ENCODE data around the gene RPS21. TPM values are rescaled to one million over a fixed set of nuclear protein-coding genes. Genes with fewer than 3 reads are reported as not detected.
A peak's percentile ranks its signal among the peaks of the same experiment; 100 is the strongest.

Gene RPS21
- total RNA-seq, 1 donor from 2014 or later: 693 TPM

DNA sequence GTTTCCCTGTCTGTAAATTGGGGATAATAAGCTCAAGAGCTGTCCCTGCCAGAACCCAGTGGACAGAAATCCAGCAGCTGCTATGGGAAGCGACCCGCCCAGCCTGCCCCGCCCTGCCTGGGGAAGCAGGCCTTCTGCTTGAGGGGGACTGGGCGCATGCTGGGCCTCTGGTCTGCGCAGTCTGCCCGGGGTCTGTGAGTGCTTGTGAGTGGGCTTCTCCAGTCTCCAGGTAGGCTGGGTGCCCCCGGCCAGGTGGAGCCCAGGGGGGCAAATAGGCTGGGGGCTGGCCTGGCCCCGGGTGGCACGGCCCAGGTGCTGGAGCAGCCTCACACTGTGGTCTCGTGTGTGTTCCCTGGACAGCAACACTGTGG, 41.1 kb downstream of the RPS21 start:
- intact Hi-C loops (cut with micrococcal nuclease): loop anchor here (10.0 kb wide), 1 partner anchor 177 kb away; no protein-coding TSS in a partner anchor
- DNase-seq (no peak), ATAC-seq (no peak)

DNA sequence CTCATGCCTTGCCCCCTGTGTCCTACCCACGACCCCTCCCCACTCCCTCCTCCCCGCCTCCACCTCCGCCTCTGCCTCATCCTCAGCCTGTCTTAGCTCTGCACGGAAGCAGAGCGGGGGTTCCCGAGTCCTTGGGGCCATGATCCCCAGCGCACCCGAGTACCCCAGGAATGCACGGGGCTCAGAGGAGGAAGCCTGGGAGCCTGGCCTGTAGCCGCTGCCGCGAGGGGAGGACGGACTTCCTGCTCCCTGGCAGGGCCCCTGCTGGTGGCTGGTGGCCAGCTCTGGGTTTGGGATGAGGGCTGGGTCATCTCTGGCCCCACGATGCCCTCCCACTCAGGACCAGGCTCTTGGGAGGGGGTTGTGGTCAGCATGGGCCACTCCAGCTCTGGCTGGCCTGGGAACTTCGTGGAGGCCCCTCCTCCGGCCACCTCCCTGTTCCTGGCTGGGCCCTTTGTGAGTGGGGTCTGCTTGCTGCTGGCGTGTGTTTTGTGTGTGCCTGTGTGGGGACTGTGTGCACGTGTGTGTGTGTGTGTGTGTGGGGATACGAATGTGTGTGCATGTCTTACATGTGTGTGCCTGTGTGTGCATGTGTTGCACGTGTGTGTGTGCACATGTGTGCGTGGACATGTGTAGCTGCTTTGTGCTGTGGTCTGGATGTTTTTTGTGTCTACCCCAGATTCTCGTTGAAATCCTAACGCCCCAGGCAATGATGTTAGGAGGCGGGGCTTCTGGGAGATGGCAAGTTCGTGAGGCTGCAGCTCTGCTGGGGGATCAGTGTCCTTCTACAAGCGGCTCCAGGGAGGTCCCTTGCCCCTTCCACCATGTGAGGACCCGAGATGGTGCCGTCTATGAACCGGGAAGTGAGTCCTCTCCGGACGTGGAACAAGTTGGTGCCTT, 41.7 kb downstream of the RPS21 start:
- ATAC-seq: no peak
- no peak for DNase-seq
- intact Hi-C loops (cut with micrococcal nuclease): loop anchor here (10.0 kb wide), 1 partner anchor 176 kb away; no protein-coding TSS in a partner anchor

DNA sequence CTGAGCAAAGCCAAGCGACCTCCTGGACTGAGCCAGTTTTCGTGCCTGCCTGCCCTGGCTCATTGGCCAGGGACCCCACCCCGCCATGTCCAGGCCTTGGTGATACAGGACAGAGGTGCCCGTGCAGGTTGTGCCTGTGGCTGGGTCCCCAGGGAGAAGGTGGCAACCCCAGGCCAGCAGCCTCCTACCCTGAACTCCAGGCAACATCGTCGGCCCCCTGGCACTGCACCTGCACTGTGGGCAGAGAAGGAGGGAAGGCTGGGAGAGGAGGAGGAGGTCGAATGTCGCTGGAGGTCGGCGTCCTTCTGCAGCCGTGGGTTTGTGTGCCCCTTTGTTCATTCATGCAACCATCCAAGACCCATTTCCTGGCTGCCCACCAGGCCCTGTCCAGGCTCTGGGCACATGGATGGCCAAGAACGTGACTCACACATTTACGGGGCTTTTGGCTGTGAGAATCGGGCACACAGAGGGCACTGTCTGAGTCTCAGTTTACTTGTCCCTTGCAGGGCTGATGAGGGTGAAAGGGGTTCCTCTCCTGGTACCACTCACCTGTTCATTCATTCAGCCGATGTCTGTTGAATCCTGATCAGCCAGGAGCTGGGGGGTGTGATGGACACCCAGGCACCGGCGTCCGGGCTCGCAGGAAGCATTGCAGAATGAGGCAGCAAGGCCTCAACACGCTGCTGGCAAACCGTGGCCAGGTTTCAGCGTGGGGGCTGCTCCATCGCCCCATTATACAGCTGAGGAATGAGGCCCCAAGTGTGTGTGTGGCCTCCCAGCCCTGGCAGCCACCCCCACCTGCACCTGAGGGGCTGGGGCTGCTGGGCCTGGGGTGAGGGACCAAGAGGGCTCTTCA, 42.8 kb downstream of the RPS21 start:
- no peak for ATAC-seq
- intact Hi-C loops (cut with micrococcal nuclease): loop anchor here (10.0 kb wide), 1 partner anchor 175 kb away; no protein-coding TSS in a partner anchor
- DNase-seq: no peak

DNA sequence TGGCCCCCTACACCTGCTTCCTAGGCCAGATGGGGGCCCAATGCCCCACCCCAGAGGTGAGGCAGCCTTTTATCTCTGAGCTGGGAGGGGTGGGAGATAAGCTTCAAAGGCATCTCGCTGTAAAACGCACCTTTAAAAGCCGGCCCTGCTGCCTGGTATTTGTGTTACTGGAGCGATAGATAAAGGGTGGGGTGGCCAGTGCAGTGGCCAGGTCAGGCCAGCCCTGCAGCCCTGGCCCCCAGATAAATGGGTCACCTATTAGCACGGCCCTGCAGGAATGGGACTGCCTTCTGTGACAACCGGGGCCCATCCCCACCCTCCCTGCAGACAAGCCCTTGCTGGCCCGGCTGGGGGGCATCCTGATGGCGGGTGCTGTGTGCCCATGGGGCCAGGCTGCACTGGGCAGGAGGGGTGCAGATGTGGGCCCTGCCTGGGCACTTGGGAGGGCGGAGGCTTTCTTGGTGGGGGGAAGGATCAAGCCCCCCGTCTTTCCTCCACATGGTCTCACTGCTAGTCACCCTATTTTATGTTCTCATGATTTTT, 43.5 kb downstream of the RPS21 start:
- no peak for ATAC-seq
- intact Hi-C loops (cut with micrococcal nuclease): no loop called here
- no peak for DNase-seq

DNA sequence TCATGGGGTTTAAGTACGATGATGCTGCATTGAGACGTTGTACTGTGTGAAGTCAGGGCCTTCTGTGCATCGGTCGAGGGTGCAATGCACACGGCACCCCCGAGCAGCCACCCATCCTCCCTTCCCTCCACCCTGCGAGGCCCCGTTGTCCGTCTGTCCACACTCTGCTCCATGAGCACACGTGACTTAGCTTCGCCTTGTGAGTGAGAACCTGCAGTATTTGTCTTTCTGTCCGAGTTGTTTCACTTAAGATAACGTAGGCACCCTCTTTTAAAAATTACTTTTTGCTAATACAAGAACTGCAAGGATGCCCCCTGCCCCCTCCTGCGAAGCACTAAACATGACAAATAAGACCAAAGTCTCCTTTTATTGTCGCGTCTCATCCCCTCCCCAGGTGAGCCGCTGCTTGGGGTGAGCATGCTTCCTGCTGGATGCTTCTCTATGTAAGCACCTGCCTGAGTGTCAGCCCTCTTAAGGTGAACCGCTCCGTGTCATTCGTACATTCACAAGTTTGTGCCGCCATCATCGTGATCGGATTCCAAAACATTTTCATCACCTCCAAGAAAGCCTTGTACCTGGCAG, 44.1 kb downstream of the RPS21 start:
- intact Hi-C loops (cut with micrococcal nuclease): no loop called here
- ATAC-seq: no peak
- DNase-seq: no peak

DNA sequence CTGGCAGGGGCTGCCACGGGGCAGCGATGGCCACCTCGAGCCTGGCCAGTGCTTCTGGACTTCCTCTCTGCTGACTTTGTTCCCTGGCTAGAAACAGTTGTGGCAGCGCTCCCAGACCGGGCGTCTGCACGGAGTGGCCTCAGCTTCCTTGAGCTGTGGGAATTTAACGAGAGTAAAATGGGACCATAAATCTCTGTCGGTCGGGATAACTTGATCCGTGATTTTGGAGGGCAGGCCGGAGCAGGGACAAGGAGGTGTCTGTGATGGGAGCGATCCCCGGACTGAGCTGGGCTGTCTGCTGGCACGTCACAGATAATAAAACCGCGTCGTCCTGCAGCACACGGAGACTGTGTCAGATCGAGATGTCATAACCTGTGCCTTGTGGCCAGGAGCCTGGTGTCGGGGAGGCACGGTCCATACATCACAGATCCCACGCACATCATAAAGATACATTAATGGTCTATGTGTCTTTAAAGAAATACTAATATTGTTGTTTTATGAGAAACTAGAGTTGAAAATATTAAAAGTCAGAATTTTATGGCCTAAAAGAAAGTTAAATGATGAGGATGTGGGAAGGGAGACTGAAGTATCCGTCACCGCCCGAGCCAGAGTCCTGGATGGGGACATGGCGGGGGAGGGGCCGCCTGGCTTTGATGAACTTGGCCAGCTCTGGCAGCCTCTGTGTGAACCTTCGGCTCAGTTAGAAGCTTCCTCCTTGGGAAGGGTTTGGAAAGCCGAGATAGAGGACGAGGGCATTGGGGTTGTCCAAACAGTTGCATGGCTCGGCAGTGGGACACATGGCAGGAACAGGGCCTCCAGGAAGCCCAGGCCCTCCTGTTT, 47.0 kb downstream of the RPS21 start:
- intact Hi-C loops (cut with micrococcal nuclease): no loop called here
- ATAC-seq: peak; percentile 67
- peak; percentile 61 for DNase-seq

DNA sequence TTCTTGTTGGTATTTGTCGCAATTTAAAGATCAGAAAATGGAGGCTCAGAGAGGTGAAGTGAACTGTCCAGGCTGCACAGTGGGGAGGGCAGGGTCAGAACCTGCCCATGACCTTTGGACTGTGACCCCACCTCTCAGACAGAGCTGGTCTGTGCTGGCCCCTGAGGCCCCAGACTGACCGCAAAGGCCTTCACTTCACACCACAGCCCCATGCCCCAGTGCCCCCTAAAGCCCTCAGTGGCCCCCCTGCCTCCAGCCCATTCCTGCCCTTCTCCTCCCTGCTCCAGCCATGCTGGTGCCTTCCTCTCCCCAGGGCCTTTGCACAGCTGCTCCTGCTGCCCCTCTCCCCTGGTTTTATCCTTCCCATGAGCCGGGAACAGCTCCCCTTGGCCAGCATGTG, 49.8 kb downstream of the RPS21 start:
- DNase-seq (no peak), ATAC-seq (no peak)
- intact Hi-C loops (cut with micrococcal nuclease): no loop called here

DNA sequence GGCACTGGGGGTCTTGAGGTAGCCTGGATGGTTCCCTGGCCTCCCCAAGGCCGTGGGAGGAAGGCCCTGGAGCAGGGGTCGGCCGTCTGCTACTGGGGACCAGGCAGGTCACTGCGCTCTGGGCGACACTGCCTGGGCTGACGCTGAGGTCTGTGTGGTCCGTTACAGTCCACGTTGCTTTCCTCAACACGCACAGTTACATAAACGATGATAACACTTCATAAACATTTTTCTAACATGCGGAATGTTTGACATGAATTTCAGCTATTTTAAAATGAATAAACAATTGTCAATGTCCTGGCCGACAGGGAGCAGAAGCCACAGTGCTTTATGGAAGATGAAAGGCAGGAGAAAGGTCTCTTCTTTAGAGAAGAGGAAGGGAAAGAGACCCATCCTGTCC, 50.6 kb downstream of the RPS21 start:
- intact Hi-C loops (cut with micrococcal nuclease): no loop called here
- ATAC-seq: no peak
- no peak for DNase-seq

DNA sequence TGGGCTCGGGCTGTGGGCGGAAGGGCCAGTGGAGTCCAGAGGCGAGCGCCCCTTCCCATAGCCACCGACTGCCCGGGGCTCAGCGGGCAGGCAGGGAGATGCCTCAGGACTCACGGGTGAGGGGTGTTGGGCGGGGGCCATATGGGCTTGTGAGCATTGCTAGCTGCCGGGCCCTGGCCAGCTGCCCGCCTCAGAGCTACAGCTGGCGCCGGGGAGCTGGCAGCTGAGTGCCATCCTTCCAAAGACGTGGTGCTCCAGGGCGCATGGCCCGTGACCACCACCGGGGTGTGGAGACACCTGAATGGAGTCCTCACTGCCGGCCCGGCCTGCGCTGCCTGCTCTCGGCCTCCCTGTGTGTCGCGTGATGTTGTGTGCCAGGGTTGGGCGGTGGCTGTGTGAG, 51.0 kb downstream of the RPS21 start:
- peak; percentile 49 for DNase-seq
- ATAC-seq: peak; percentile 14
- intact Hi-C loops (cut with micrococcal nuclease): no loop called here

Other genes starting within 250 kb of the RPS21 start
- 240 TPM for gene PSMA7, start 243.7 kb upstream of the RPS21 start, total RNA-seq
- 10.7 TPM for gene SS18L1, start 243.3 kb upstream of the RPS21 start, total RNA-seq
- 27.3 TPM for gene MTG2, start 204.1 kb upstream of the RPS21 start, total RNA-seq
- gene HRH3, start 166.8 kb upstream of the RPS21 start, total RNA-seq: not detected
- 60.0 TPM for gene OSBPL2, start 148.6 kb upstream of the RPS21 start, total RNA-seq
- 75.5 TPM for gene ADRM1, start 84.1 kb upstream of the RPS21 start, total RNA-seq
- gene LAMA5, start 19.8 kb upstream of the RPS21 start, total RNA-seq: 110 TPM
- gene CABLES2, start 20.2 kb downstream of the RPS21 start, total RNA-seq: 19.1 TPM
- gene RBBP8NL, start 40.4 kb downstream of the RPS21 start, total RNA-seq: not detected
- gene GATA5, start 88.9 kb downstream of the RPS21 start, total RNA-seq: 18.1 TPM

Measured in left ventricle myocardium superior (tissue), 1 donor.